ENCODE results near the gene HSPBP1. TPM values are rescaled to one million over a fixed set of nuclear protein-coding genes. Genes with fewer than 3 reads are reported as not detected.
A peak's percentile ranks its signal among the peaks of the same experiment; 100 is the strongest.

Gene HSPBP1
- total and polyA plus RNA-seq, 9 of the 15 experiments (the other 6 are each of a cell fraction or from before 2014, with no cell fraction given) = 0.83 to 81.3 (median 21.8) TPM

- TF ChIP-seq PPARD (CRISPR knock-in tag; IDR thresholded peaks at IDR 0.05) (no peak), ZNF174 (CRISPR knock-in tag; IDR thresholded peaks at IDR 0.05) (no peak), RBBP5 (IDR thresholded peaks at IDR 0.05; ENCODE audit: borderline replicate concordance, insufficient read depth, low read length, poor library complexity, severe bottlenecking) (peak; percentile 61), ARID4B (CRISPR knock-in tag; IDR thresholded peaks at IDR 0.05) (peak; percentile 98), CC2D1A (IDR thresholded peaks at IDR 0.05) (0 out of 2 replicates have a peak, but pooled peaks have one; percentile 70), THRAP3 (IDR thresholded peaks at IDR 0.05; ENCODE audit: borderline replicate concordance) (peak; percentile 98), CREB3L1 (IDR thresholded peaks at IDR 0.05; ENCODE audit: borderline replicate concordance, low read depth) (no peak; the same call in none of the 2 replicates), CHCHD3 (CRISPR knock-in tag; IDR thresholded peaks at IDR 0.05) (0 out of 2 replicates have a peak, but pooled peaks have one; percentile 32), HOXB6 (CRISPR knock-in tag; IDR thresholded peaks at IDR 0.05; ENCODE audit: borderline replicate concordance) (no peak), MLX (CRISPR knock-in tag; conservative IDR thresholded peaks at IDR 0.05) (peak; percentile 71 to 91; a peak in 2 of 4 replicates), DPF2 (IDR thresholded peaks at IDR 0.05) (peak; percentile 95), ZNF551 (CRISPR knock-in tag; IDR thresholded peaks at IDR 0.05) (no peak), ARID2 (IDR thresholded peaks at IDR 0.05) (no peak), ARHGAP35 (IDR thresholded peaks at IDR 0.05; ENCODE audit: partially characterized antibody) (no peak), ESRRA (IDR thresholded peaks at IDR 0.05; ENCODE audit: borderline replicate concordance, low read depth) (peak; percentile 87), PML (IDR thresholded peaks at IDR 0.05; ENCODE audit: low read length) (no peak; the same call in 1 of the 2 replicates), NR2C1 (IDR thresholded peaks at IDR 0.05) (peak; percentile 41; the same call in 1 of the 2 replicates), NR2C1 (tag; IDR thresholded peaks at IDR 0.05) (peak; percentile 18; the same call in 1 of the 2 replicates), GTF2A2 (tag; IDR thresholded peaks at IDR 0.05) (no peak), DIDO1 (tag; IDR thresholded peaks at IDR 0.05; ENCODE audit: low read depth) (no peak; the same call in 1 of the 2 replicates), HIVEP1 (CRISPR knock-in tag; IDR thresholded peaks at IDR 0.05) (no peak), HMG20A (CRISPR knock-in tag; conservative IDR thresholded peaks at IDR 0.05) (no peak), CREBBP (IDR thresholded peaks at IDR 0.05; ENCODE audit: low read depth, low read length) (peak; percentile 64), ZNF354B (CRISPR knock-in tag; IDR thresholded peaks at IDR 0.05) (no peak), BCOR (IDR thresholded peaks at IDR 0.05) (peak; percentile 93)
These were observed 63.3 kb downstream of the HSPBP1 start (continued) for GRCh38 chr19:55216461-55217198.
